Activated CD8-positive, alpha-beta memory T cell treated with anti-CD3 and anti-CD28 coated beads for 36 hours (primary cell): Measurements from ENCODE around the gene SPRR1A. TPM values are rescaled to one million over a fixed set of nuclear protein-coding genes. Genes with fewer than 3 reads are reported as not detected.
"Not testable (repeated sequence)": the region's sequence is repeated elsewhere in the genome, so short reads cannot be mapped to it uniquely, and the experiment has no call there.

Source experiments
- CTCF ChIA-PET: fragments of 350-600 bp; sonication (Branson Sonifier 250); formaldehyde crosslinking; loops from one replicate; lab custom pipeline; 2021; ENCODE audit warnings: antibody characterized with exemption; lab: Charles Lee
- POLR2A ChIA-PET: fragments of 350-600 bp; sonication (Branson Sonifier 250); formaldehyde crosslinking; loops from one replicate; lab custom pipeline; 2021; ENCODE audit warnings: antibody characterized with exemption; lab: Charles Lee
- total RNA-seq, 2 experiments: library from RNA; stranded (reverse); gene quantifications; one replicate each; pipeline ENCODE4 v1.2.3, GENCODE V29; 2021

The SPRR1A gene
- total RNA-seq, 2 experiments from 2014 or later, result not detected

- POLR2A ChIA-PET, CTCF ChIA-PET: not testable (repeated sequence)
Observed at GRCh38 chr1:153022340-153022739, 38.5 kb downstream of the SPRR1A start.

- CTCF ChIA-PET, result no interaction called here
- POLR2A ChIA-PET, result no interaction called here
Observed at GRCh38 chr1:153023109-153023508, 39.2 kb downstream of the SPRR1A start.

GRCh38 chr1:153024413-153024812 is 40.5 kb downstream of the SPRR1A start:
- CTCF ChIA-PET, result no interaction called here
- POLR2A ChIA-PET, result no interaction called here

GRCh38 chr1:153025797-153026196 is 41.9 kb downstream of the SPRR1A start:
- CTCF ChIA-PET, result no interaction called here
- POLR2A ChIA-PET, result no interaction called here

- ChIA-PET POLR2A (no interaction called here), CTCF (no interaction called here)
Observed at GRCh38 chr1:153028766-153029165, 44.9 kb downstream of the SPRR1A start.

- POLR2A ChIA-PET, result no interaction called here
- CTCF ChIA-PET, result no interaction called here
Observed at GRCh38 chr1:153030895-153031294, 47.0 kb downstream of the SPRR1A start, which contains the start of gene SPRR1B. TSS of gene SPRR1B (plus strand) at chr1:153031203. CDS start at chr1:153032346, 1,143 bp downstream.

- POLR2A ChIA-PET, result no interaction called here
- CTCF ChIA-PET, result no interaction called here
Observed at GRCh38 chr1:153032073-153032472, 48.2 kb downstream of the SPRR1A start.

GRCh38 chr1:153032677-153033308 is 48.9 kb downstream of the SPRR1A start:
- ChIA-PET CTCF (no interaction called here), POLR2A (no interaction called here)

- POLR2A ChIA-PET, result no interaction called here
- CTCF ChIA-PET, result no interaction called here
Observed at GRCh38 chr1:153035211-153035610, 51.3 kb downstream of the SPRR1A start.

Other genes starting within 250 kb of the SPRR1A start
- gene KPRP, start 226.1 kb upstream of the SPRR1A start, total RNA-seq, result not detected
- gene LCE1F, start 208.9 kb upstream of the SPRR1A start, total RNA-seq, result not detected
- gene LCE1E, start 197.8 kb upstream of the SPRR1A start, total RNA-seq, result not detected
- not detected for gene LCE1D, start 187.4 kb upstream of the SPRR1A start, total RNA-seq
- gene LCE1C, start 177.4 kb upstream of the SPRR1A start, total RNA-seq, result not detected
- gene LCE1B, start 172.1 kb upstream of the SPRR1A start, total RNA-seq, result not detected
- gene LCE1A, start 156.6 kb upstream of the SPRR1A start, total RNA-seq, result not detected
- not detected for gene LCE6A, start 141.2 kb upstream of the SPRR1A start, total RNA-seq
- not detected for gene LCE7A, start 124.1 kb upstream of the SPRR1A start, total RNA-seq
- not detected for gene SMCP, start 105.8 kb upstream of the SPRR1A start, total RNA-seq
- not detected for gene IVL, start 75.5 kb upstream of the SPRR1A start, total RNA-seq
- not detected for gene SPRR5, start 36.9 kb upstream of the SPRR1A start, total RNA-seq
- gene SPRR4, start 13.4 kb upstream of the SPRR1A start, total RNA-seq, result not detected
- gene SPRR3, start 17.7 kb downstream of the SPRR1A start, total RNA-seq, result not detected
- gene SPRR1B, start 47.1 kb downstream of the SPRR1A start, total RNA-seq, result not detected
- gene SPRR2D, start 57.0 kb downstream of the SPRR1A start, total RNA-seq, result not detected
- gene SPRR2A, start 73.4 kb downstream of the SPRR1A start, total RNA-seq, result not detected
- gene SPRR2B, start 87.5 kb downstream of the SPRR1A start, total RNA-seq, result not detected
- not detected for gene SPRR2E, start 110.4 kb downstream of the SPRR1A start, total RNA-seq
- gene SPRR2F, start 129.4 kb downstream of the SPRR1A start, total RNA-seq, result not detected
- gene SPRR2G, start 166.8 kb downstream of the SPRR1A start, total RNA-seq, result not detected
- gene LELP1, start 219.3 kb downstream of the SPRR1A start, total RNA-seq, result not detected
- gene PRR9, start 233.5 kb downstream of the SPRR1A start, total RNA-seq, result not detected